GM18951 (cell line): ENCODE measurements around the gene TBCK.

ENCODE experiments used
- POLR2A ChIP-seq: IDR thresholded peaks from 4 replicates; pipeline ENCODE4 v1.6.1; 2011; ENCODE audit warnings: mild to moderate bottlenecking; ENCODE audit not compliant: insufficient read length, insufficient read depth; ENCODE audit errors: extremely low read depth
- in situ Hi-C: fragments of 300-500 bp; cut with MboI; formaldehyde crosslinking; loops from one replicate; pipeline ENCODE4 v1.12.0; 2022; ENCODE audit warnings: low sequenced_read_pairs, mixed read lengths, inconsistent platforms; ENCODE audit not compliant: unreplicated experiment

Gene TBCK

GRCh38 chr4:106010761-106011160 is 305.2 kb downstream of the TBCK start:
- in situ Hi-C loops, result no loop called here
- TF ChIP-seq POLR2A, result no peak

GRCh38 chr4:106002994-106003393 is 313.0 kb downstream of the TBCK start:
- TF ChIP-seq POLR2A, result no peak
- in situ Hi-C loops, result no loop called here

GRCh38 chr4:105998171-105999063 is 317.6 kb downstream of the TBCK start:
- no peak for TF ChIP-seq POLR2A
- in situ Hi-C loops, result no loop called here

- in situ Hi-C loops, result no loop called here
- no peak for TF ChIP-seq POLR2A
Measured at GRCh38 chr4:105996845-105997244, 319.2 kb downstream of the TBCK start.

- no peak for TF ChIP-seq POLR2A
Measured at GRCh38 chr4:105994841-105995501, 321.0 kb downstream of the TBCK start.

GRCh38 chr4:105994061-105994460 is 321.9 kb downstream of the TBCK start:
- TF ChIP-seq POLR2A, result no peak
- in situ Hi-C loops, result no loop called here

More at GRCh38 chr4:105994841-105995501, 321.0 kb downstream of the TBCK start:
- in situ Hi-C loops, result no loop called here

GRCh38 chr4:105992641-105993305 is 323.2 kb downstream of the TBCK start:
- in situ Hi-C loops, result no loop called here
- TF ChIP-seq POLR2A, result no peak

- in situ Hi-C loops, result no loop called here
- no peak for TF ChIP-seq POLR2A
Measured at GRCh38 chr4:105991726-105992125, 324.3 kb downstream of the TBCK start.
